GM21576 (cell line): Measurements from ENCODE around the gene RGS6.
"Not testable (repeated sequence)": the region's sequence is repeated elsewhere in the genome, so short reads cannot be mapped to it uniquely, and the experiment has no call there.

Source experiments
- ATAC-seq: cut with Tn5 transposase; IDR thresholded peaks from one replicate; pipeline ENCODE4 v1.9.1; 2021; ENCODE audit warnings: mild to moderate bottlenecking, moderate library complexity; ENCODE audit not compliant: unreplicated experiment

Gene RGS6

GRCh38 chr14:71932229-71932981 is at the start of gene RGS6:
Gene RGS6 (plus strand): TSS chr14:71932429.
- no peak for ATAC-seq

- no peak for ATAC-seq
Observed at GRCh38 chr14:71883094-71883493, 49.1 kb upstream of the RGS6 start.

GRCh38 chr14:71885301-71885700 is 46.9 kb upstream of the RGS6 start:
- ATAC-seq = no peak

GRCh38 chr14:71887802-71888201 is 44.4 kb upstream of the RGS6 start:
- not testable (repeated sequence) for ATAC-seq

- ATAC-seq = no peak
Observed at GRCh38 chr14:71890541-71890940, 41.7 kb upstream of the RGS6 start.

GRCh38 chr14:71891185-71891584 is 41.0 kb upstream of the RGS6 start:
- ATAC-seq = no peak

GRCh38 chr14:71891970-71892369 is 40.3 kb upstream of the RGS6 start:
- no peak for ATAC-seq

- ATAC-seq = no peak
Observed at GRCh38 chr14:71905031-71905430, 27.2 kb upstream of the RGS6 start.

- ATAC-seq = no peak
Observed at GRCh38 chr14:71905860-71906259, 26.4 kb upstream of the RGS6 start.

- no peak for ATAC-seq
Observed at GRCh38 chr14:71907793-71908515, 24.3 kb upstream of the RGS6 start.

- ATAC-seq = no peak
Observed at GRCh38 chr14:71911669-71912068, 20.6 kb upstream of the RGS6 start.

- ATAC-seq = no peak
Observed at GRCh38 chr14:71913342-71913741, 18.9 kb upstream of the RGS6 start.

- ATAC-seq = no peak
Observed at GRCh38 chr14:71918955-71919354, 13.3 kb upstream of the RGS6 start.

GRCh38 chr14:71923513-71923912 is 8.7 kb upstream of the RGS6 start:
- no peak for ATAC-seq

- no peak for ATAC-seq
Observed at GRCh38 chr14:71931492-71932228, 569 bp upstream of the RGS6 start.

- ATAC-seq = no peak
Observed at GRCh38 chr14:71933001-71933587, 865 bp downstream of the RGS6 start.

- ATAC-seq = not testable (repeated sequence)
Observed at GRCh38 chr14:71938273-71938672, 6.0 kb downstream of the RGS6 start.

GRCh38 chr14:71939344-71939743 is 7.1 kb downstream of the RGS6 start:
- ATAC-seq = not testable (repeated sequence)

- ATAC-seq = not testable (repeated sequence)
Observed at GRCh38 chr14:71940500-71940899, 8.3 kb downstream of the RGS6 start.

GRCh38 chr14:71941616-71942015 is 9.4 kb downstream of the RGS6 start:
- not testable (repeated sequence) for ATAC-seq
